Colon (tissue), 2 donors: ENCODE data around the gene NXF2B.
"Not testable (repeated sequence)": the region's sequence is repeated elsewhere in the genome, so short reads cannot be mapped to it uniquely, and the experiment has no call there.

Experiments
- FAIRE-seq: peaks from 2 replicates; lab custom pipeline; 2012; peaks lifted over from hg19 to GRCh38; lab: Jason Lieb, UNC
- donor health status: control.
- donor health status: control.

NXF2B gene, protein sequence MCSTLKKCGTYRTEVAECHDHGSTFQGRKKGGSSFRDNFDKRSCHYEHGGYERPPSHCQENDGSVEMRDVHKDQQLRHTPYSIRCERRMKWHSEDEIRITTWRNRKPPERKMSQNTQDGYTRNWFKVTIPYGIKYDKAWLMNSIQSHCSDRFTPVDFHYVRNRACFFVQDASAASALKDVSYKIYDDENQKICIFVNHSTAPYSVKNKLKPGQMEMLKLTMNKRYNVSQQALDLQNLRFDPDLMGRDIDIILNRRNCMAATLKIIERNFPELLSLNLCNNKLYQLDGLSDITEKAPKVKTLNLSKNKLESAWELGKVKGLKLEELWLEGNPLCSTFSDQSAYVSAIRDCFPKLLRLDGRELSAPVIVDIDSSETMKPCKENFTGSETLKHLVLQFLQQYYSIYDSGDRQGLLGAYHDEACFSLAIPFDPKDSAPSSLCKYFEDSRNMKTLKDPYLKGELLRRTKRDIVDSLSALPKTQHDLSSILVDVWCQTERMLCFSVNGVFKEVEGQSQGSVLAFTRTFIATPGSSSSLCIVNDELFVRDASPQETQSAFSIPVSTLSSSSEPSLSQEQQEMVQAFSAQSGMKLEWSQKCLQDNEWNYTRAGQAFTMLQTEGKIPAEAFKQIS

DNA sequence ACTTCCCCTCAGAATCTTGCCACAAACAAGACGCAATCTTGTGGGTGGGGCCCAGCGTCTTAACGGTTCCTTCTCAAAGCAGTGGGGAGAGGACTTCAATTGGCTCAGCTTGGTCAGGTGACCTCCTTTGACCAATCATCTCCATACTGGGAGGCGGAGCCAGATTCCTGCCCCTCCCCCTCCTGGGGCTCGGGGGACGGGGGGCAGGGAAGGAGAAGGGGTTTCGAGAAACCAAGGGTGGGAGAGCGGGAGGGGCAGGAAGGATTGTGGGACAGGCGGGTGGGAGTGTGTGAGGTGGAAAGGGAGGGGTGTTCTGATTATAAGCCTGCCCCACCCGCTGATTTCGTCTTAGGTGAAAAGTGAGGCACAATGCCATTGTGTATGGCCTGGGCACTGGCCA is at the start of gene NXF2B:
NXF2B (minus strand) TSS at position 101 of the 400 bp plus-strand sequence. CDS start 59,972 bp downstream, outside the sequence.
- not testable (repeated sequence) for FAIRE-seq

GRCh38 chrX:102478765-102479164 is 39.0 kb upstream of the NXF2B start:
- not testable (repeated sequence) for FAIRE-seq

DNA sequence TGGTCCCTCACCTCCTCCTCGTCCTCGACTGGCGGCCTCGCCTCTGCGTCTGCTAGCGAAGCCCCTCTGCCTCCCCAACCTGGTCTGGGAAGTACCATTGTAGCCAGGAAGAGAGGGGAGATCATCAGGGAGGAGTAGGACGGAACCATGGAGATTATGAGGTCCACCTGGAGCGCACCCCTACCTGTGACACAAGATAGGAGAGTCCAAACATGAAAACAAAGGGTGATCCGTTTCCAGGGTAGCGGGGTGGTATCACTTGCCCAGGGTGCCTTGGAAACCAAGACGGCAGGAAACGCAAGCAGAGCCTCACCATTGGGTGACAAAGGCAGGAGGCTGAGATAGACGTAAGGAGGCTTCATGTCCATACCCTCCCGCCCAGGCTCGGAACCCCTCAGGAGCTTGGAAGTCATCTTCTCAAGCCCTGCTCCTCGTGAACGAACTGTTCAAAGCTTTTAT is 32.0 kb upstream of the NXF2B start, which contains the start of gene TCP11X2:
TCP11X2 (minus strand) TSS at position 51 of the 459 bp plus-strand sequence.
- not testable (repeated sequence) for FAIRE-seq

- FAIRE-seq: not testable (repeated sequence)
Observed at GRCh38 chrX:102470215-102470614, 30.4 kb upstream of the NXF2B start.

DNA sequence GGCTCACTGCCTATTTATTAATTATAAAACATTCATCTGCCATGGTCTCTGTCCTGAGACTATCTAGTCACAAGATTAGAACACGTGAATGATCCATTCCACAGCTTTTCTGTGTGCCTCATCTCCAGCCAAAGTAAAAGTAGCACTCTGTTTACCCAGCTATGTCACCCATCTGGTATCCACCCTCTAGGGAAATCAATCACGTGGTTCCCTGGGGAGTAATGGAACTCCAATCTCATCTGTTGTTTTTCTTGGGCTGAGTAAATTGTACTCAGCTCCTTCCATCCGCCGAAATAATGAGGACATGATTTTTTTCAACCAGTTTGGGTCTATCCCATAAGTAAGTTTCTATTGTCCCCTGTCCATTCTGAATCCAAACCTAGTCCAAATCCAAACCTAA is 18.8 kb upstream of the NXF2B start:
- not testable (repeated sequence) for FAIRE-seq

DNA sequence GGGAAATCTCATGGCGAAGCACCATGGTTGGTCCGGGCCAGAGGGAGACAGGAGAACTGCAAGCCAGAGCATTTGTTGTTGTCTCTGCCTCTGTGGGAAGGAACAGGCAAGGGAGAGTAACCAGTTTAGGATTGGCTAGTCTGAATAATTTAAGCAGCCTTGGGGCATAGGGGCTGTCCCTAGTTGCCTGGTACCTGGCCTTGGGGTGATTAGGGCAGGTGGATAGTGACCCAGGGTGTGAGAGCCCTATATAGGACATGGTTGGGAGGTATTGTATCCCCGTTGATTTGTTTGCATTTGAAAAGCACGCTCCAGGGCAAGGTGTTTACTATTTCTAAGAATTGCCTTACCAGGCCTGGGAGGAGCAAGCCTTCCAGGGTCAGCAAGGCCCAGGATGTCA is 25.3 kb downstream of the NXF2B start:
- FAIRE-seq: not testable (repeated sequence)

DNA sequence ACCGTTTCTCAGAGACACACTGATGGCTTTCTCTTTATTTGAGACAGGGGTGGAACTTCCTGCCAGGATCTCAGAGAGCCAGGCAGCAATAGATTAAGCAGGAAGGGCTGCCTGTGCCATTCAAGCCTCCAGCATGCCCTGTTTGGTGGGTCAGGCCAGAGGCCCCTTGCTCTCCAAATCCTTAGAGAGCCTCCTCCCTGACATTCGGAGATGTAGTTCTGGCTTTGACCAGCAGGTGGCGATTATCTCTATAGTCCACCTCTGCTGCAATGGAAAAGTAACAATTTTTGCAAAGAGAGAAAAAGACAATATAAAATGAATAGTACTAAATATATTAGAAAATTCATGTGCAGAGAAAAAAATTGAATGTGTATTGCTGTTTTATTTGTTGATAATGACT is 93.9 kb downstream of the NXF2B start:
- FAIRE-seq: no peak

DNA sequence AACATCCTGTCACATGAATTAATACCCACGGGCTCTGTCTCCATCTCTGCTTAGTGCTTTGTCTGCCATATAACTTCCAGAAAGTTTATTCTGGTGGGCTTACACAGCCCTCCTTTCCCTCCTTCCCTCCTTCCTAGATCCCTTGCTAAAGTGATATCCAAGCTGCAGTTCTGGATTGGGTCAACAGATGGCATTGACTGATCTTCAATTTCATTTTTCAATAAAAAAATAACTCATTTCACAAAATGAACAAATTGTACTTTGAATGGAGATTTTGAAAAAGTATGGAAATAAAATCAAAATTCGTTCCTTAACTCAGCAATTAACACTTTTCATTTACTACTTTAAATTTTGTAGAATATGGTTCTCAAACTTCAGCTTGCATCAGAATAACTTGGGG is 97.9 kb downstream of the NXF2B start:
- no peak for FAIRE-seq

- no peak for FAIRE-seq
Observed at GRCh38 chrX:102339312-102340298, 100.2 kb downstream of the NXF2B start.

DNA sequence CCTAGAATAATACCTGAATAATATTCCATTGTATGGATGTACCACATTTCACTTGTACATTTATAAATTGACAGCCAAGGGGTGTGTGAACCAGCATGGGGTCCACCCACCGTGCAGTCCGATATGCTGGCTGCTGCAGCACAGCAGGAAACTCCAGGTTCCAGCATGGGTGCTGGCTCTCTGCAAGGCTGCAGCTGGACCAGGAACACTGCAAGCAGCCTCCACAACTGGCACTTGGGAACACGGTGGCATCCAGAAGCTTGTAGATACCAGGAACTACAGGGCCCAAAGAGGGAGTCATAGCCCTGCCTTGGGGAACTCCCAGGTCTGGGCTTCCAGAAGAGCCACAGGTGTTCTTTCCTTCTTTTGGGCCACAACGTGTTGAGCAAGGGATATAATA is 101.6 kb downstream of the NXF2B start:
- no peak for FAIRE-seq
